A549 treated with AZD9567 at 1 μM for 4 hours (cell line): ENCODE measurements around the gene NPIPA2. TPM values are rescaled to one million over a fixed set of nuclear protein-coding genes. Genes with fewer than 3 reads are reported as not detected.

Source experiments
- total RNA-seq: library from RNA; stranded (reverse); fragments of 200-300 nt; extraction: Qiagen RNA extraction; gene quantifications from 5 replicates; pipeline ENCODE4 v1.2.3, GENCODE V29; 2022; ENCODE audit not compliant: insufficient read depth

The NPIPA2 gene
- 1.5 to 2.4 TPM (median 1.9 TPM) in 4 of 5 replicates, not detected in the other for total RNA-seq

GRCh38 chr16:14742273-14743128 is at the start of gene NPIPA2:
Gene NPIPA2 (plus strand): TSS chr16:14742533. CDS start chr16:14748066, 5,533 bp downstream.

GRCh38 chr16:14694129-14694528 is 48.2 kb upstream of the NPIPA2 start, which contains the start of gene PLA2G10:
Gene PLA2G10 (minus strand): TSS chr16:14694308. CDS start chr16:14694229, 79 bp downstream.

GRCh38 chr16:14703156-14704011 is 38.9 kb upstream of the NPIPA2 start, which contains the start of gene NPIPA3:
Gene NPIPA3 (plus strand): TSS chr16:14703411. CDS start chr16:14708944, 5,533 bp downstream.

Other genes with a start within 250 kb of the NPIPA2 start
- 31.6 to 73.1 TPM (median 32.4 TPM) in 5 replicates for gene PARN, start 112.3 kb upstream of the NPIPA2 start, total RNA-seq
- gene BFAR, start 109.6 kb upstream of the NPIPA2 start, total RNA-seq, result 94.0 to 102 TPM (median 99.8 TPM) in 5 replicates
- gene PLA2G10, start 48.2 kb upstream of the NPIPA2 start, total RNA-seq, result 0.25 to 0.43 TPM (median 0.28 TPM) in 4 of 5 replicates, not detected in the other
- gene NPIPA3, start 39.1 kb upstream of the NPIPA2 start, total RNA-seq, result 1.1 to 2.0 TPM (median 1.4 TPM) in 4 of 5 replicates, not detected in the other
- gene NOMO1, start 91.2 kb downstream of the NPIPA2 start, total RNA-seq, result 86.4 to 151 TPM (median 95.2 TPM) in 5 replicates
- 45.9 to 56.8 TPM (median 52.8 TPM) in 5 replicates for gene NPIPA1, start 194.9 kb downstream of the NPIPA2 start, total RNA-seq
- 60.4 to 72.7 TPM (median 66.2 TPM) in 5 replicates for gene PDXDC1, start 232.5 kb downstream of the NPIPA2 start, total RNA-seq